Fibroblast of pulmonary artery (primary cell): ENCODE measurements around the gene PSMD9.
A peak's percentile ranks its signal among the peaks of the same experiment; 100 is the strongest.
"Not testable (repeated sequence)": the region's sequence is repeated elsewhere in the genome, so short reads cannot be mapped to it uniquely, and the experiment has no call there.

Experiments used
- DNase-seq: peaks from one replicate; pipeline ENCODE4 v3.0.0-alpha.2; 2010; ENCODE audit warnings: low read depth
- H3K4me3 ChIP-seq: replicated peaks from 2 replicates; pipeline ENCODE4 v1.5.1; 2011; ENCODE audit warnings: low read depth, mild to moderate bottlenecking, control low read depth, low read length, moderate library complexity
- CTCF ChIP-seq: IDR thresholded peaks from 2 replicates; pipeline ENCODE4 v1.5.1; 2011; ENCODE audit warnings: mild to moderate bottlenecking, control low read depth, low read length, inconsistent platforms; ENCODE audit errors: missing control alignments

Gene PSMD9

GRCh38 chr12:121926874-121927706 lies 38.5 kb downstream of the PSMD9 start:
- no peak for TF ChIP-seq CTCF
- no peak for DNase-seq
- no peak overlapping the region for H3K4me3 ChIP-seq

- no peak for DNase-seq
- TF ChIP-seq CTCF, result no peak
Measured at GRCh38 chr12:121927813-121928212, 39.2 kb downstream of the PSMD9 start.

DNA sequence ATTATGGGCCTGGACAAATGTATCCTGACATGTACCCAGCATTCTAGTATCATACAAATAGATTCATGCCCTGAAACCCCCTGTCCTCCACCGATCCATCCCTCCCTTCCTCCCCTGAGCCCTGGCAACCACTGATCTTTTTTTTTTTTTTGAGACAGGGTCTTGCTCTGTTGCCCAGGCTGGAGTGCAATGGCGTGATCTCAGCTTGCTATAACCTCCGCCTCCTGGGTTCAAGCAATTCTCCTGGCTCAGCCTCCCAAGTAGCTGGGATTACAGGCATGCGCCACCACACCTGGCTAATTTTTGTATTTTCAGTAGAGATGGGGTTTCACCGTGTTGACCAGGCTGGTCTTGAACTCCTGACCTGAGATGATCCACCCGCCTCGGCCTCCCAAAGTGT lies 41.0 kb downstream of the PSMD9 start:
- H3K4me3 ChIP-seq, DNase-seq: not testable (repeated sequence)

More at GRCh38 chr12:121927813-121928212, 39.2 kb downstream of the PSMD9 start:
- H3K4me3 ChIP-seq, result no peak overlapping the region

GRCh38 chr12:121930862-121931261 lies 42.3 kb downstream of the PSMD9 start:
- TF ChIP-seq CTCF, result no peak
- no peak for DNase-seq
- H3K4me3 ChIP-seq, result no peak overlapping the region

DNA sequence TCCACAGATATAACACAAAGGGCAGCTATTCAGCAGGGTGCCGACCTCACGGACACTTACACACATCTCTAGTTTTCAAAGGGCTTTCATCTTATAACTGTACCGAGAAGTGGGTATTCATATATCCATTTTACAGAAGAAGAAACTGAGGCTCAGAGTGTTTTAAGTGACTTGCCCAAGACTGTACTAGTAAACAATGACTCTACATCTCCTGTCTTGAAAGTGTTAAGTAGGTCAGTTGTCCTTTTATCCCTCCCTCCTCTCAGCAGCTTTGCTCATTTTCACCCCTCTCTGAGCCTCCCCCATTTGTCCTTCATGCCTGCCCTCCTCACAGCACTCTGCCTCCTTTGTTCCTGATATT lies 43.6 kb downstream of the PSMD9 start:
- no peak for TF ChIP-seq CTCF
- H3K4me3 ChIP-seq, result no peak overlapping the region
- DNase-seq, result no peak

DNA sequence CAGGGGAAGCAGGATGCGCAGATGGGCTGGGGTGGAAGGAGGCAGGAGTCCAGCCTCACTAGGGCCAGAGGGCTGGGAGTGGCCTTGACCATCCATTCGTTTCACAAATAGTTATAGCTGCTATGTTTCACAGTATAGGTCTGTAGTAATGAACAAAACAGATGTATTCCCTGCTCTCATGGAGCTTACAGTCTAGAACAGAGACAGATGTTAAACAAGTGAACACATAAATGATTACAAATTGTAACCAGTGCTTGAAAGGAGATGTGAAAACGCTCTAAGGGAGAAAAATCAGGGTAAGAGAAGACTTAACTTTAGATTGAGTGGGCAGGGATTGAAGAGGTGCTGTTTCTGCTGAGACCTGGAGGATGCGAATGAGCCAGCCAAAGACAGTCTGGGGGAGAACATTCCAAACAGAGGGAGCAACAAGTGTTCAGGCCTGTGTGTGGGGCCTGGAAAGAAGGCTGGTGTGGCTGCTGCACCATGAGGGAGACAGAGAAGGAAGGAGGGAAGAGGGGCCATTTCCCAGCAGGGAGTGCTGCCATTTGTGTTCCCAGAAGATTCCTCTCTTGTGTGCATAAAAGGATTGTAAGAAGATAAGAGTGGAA lies 44.4 kb downstream of the PSMD9 start:
- no peak for DNase-seq
- no peak for TF ChIP-seq CTCF
- H3K4me3 ChIP-seq, result no peak overlapping the region

GRCh38 chr12:121933522-121934308 lies 45.1 kb downstream of the PSMD9 start:
- H3K4me3 ChIP-seq, result no peak overlapping the region
- peak; percentile 31 for DNase-seq
- TF ChIP-seq CTCF, result no peak
